Measurements from ENCODE around the gene TFB1M.
A peak's percentile ranks its signal among the peaks of the same experiment; 100 is the strongest.

The TFB1M gene

DNA sequence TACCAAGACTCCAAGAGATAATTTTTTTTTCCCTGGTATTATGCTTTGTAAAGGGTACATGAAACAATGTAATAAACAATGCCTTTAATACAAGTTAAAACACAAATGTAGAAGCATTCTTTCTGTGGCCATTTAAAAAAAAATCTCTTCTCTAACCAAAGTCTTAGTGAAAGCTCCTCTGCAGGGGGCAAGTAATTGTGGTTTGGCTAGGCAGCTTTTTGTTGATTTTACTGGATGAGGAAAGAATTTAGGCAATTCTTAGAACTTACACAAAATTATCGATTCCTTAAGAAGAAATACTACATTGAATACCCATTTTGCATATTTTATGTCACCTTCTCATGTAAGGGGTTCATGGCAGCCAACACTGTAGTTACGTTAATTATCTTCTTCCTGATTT is 12.4 kb downstream of the TFB1M start:
- DNase-seq (ENCODE audit: low read depth) = peak; percentile 36

DNA sequence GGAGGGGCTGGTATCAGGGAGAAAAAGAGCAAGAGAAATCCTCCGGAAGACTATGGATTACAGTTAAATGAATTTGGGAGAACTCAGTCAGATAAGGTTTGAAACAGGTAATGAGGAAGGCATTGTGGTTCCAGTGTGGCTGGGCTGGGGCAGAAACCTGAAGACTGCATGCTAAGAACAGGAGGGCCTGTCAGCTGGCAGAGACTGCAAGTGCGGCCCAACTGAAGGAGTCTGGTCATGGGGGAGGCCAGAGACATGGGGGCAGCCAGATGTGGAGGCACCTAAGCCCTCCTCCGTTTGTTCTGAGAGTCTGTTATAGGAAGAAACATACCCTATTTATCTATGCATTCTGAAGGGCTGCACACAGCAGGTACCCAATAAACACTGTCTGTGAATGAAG is 16.6 kb downstream of the TFB1M start:
- DNase-seq (ENCODE audit: low read depth) = no peak

GRCh38 chr6:155292711-155293110 is 21.6 kb downstream of the TFB1M start:
- no peak for DNase-seq (ENCODE audit: low read depth)

- no peak for DNase-seq (ENCODE audit: low read depth)
Observed at GRCh38 chr6:155291291-155291690, 23.0 kb downstream of the TFB1M start.

DNA sequence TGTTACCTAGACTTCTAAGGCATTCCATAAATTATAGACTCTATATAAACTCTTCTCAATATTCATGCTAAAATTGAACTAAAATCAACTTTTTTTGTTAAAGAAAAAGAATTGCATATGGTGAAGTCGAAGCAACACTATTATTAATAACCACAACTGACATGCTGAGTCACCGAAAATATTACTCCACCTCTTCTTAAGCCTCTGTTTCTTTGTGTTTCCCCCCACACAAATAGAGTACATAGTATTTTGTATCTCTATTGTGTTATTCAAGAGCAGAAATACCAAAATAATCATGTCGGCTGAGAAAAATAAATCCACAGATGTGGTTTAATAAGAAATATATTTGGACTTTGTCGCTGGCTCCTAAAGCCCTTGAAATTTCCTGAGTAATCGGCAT is 23.8 kb downstream of the TFB1M start:
- DNase-seq (ENCODE audit: low read depth) = peak; percentile 84

GRCh38 chr6:155287762-155288161 is 26.5 kb downstream of the TFB1M start:
- DNase-seq (ENCODE audit: low read depth) = peak; percentile 27

DNA sequence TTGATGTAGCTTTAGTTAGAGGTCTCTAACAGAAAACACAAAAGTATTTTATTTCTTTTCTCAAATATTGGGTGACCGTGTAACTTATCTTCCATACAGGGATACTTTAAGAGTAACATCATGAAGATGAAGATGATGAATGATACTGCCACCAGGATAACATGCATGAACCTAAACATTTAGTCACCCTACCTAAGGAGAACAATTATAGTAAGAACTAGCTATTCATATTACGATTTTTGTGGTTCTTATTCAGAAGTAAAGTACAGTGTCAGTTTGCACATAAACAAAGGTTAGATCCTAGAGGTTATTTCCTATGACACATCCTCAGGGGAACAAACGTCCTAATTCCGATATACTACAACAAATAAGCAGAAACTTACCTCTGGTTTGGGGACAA is 29.5 kb downstream of the TFB1M start:
- no peak for DNase-seq (ENCODE audit: low read depth)

DNA sequence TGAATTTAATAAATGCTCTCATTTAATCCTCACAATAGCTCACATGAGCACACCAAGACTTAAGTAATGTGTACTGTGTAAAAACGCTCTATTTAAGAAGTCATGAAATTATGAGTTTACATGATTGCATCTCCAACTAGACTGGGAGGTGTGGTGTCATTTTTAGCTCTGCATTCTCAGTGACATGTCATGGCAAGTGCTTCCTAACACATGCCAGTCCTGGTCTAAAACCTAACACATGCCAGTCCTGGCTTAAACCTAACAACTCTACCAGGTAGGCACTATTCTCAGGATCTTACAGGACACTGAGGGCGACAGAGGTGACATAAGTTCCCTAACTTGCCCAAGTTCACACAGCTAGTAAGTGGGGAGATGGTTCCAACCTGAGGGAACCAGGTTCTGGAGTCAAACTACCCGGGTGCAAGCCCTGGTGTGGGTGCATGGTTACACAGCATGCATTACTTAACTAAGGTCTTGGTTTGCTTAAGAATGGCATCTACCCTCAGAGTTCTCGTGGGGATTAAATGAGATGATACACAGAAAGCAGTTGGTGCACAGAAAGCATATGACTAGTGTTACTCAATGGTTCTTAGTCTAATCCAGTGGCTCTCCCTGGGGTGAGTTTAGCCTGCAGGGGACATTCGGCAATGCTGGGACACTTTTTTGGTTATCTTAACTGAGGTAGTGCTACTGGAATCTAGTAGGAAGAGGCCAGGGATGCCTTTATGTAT is 35.8 kb downstream of the TFB1M start:
- peak; percentile 58 for DNase-seq (ENCODE audit: low read depth)

DNA sequence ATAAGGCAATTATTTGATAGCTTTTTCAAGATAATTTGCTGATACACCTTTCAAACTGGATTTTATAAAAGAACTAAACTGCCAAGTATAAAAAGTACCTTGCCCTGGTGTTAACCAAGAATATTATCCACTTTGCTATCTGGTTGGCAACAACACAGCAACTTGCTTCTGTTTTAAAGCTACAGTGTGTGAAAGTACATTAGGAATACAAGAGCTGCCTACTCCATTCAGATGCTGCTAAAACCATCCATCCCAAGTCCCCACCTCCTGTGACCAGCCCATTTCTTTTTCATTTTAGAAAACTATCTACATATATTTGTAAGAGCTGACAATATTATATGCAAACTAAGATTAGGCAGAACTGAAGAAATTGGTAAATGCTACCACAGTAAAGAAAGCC is 37.6 kb downstream of the TFB1M start:
- DNase-seq (ENCODE audit: low read depth) = peak; percentile 22

- DNase-seq (ENCODE audit: low read depth) = peak; percentile 85
Observed at GRCh38 chr6:155275808-155276480, 38.3 kb downstream of the TFB1M start.

GRCh38 chr6:155274533-155274932 is 39.8 kb downstream of the TFB1M start:
- DNase-seq (ENCODE audit: low read depth) = peak; percentile 65

DNA sequence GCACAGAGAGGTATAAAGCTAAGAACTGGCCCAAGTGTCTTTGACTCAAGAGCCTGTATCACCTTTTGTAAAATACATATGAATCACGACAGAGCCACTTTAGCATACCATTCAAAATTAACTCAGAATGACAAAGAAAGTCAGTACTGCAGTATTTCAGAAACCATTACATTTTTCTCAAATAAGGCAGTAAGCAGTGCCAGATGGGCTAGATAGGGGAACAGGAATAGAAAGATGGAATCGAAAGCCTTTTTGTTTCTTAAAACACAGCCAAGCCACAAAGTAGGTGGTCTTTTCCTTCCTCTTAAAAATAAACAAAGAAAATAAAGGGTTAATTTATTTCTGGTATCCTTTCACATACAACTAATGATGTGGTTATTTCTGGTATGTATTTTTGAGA is 40.2 kb downstream of the TFB1M start:
- DNase-seq (ENCODE audit: low read depth) = no peak

GRCh38 chr6:155273431-155273830 is 40.9 kb downstream of the TFB1M start:
- DNase-seq (ENCODE audit: low read depth) = peak; percentile 97

GRCh38 chr6:155272353-155273232 is 41.7 kb downstream of the TFB1M start:
- DNase-seq (ENCODE audit: low read depth) = peak; percentile 49

DNA sequence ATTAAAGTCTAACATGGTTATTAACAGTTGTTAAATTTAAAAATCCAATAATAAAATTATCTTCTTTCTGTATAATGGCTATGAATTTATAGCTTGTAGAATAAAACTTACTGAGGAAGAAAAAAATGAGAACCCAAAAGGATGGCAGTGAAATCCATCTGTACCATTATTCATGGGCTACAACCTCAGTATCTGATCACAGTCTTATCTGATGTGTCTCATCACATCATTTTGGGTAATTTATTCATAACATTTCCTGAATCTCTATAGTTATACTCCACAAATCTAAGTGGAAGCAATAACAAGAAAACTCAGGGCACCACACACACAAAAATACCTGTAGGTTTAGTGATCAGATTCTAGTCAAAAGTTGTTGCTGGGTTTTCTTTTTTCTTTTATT is 43.1 kb downstream of the TFB1M start:
- no peak for DNase-seq (ENCODE audit: low read depth)

- no peak for DNase-seq (ENCODE audit: low read depth)
Observed at GRCh38 chr6:155270561-155271091, 43.7 kb downstream of the TFB1M start.

DNA sequence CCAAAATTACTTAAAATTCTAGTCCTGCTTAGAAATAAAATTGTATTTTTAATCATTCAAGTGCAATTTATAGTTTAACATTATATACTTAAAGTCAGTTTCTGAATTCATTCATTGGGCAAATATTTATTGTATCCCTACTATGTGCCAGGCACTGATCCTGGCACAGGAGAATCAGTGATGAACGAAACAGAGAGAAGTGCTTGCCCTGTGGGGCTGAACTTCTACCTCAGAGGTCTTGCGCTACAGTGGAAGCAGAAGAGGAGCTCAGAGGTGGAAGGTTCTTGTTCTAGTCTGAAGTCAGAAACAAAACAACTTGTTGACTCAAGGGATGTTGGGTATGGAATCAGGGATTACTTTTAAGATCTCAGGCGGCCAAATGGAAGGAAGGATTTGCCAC is 44.5 kb downstream of the TFB1M start:
- DNase-seq (ENCODE audit: low read depth) = no peak

GRCh38 chr6:155268088-155268867 is 46.0 kb downstream of the TFB1M start:
- peak; percentile 82 for DNase-seq (ENCODE audit: low read depth)

GRCh38 chr6:155267411-155267810 is 46.9 kb downstream of the TFB1M start:
- no peak for DNase-seq (ENCODE audit: low read depth)

- no peak for DNase-seq (ENCODE audit: low read depth)
Observed at GRCh38 chr6:155265843-155266535, 48.3 kb downstream of the TFB1M start.

DNA sequence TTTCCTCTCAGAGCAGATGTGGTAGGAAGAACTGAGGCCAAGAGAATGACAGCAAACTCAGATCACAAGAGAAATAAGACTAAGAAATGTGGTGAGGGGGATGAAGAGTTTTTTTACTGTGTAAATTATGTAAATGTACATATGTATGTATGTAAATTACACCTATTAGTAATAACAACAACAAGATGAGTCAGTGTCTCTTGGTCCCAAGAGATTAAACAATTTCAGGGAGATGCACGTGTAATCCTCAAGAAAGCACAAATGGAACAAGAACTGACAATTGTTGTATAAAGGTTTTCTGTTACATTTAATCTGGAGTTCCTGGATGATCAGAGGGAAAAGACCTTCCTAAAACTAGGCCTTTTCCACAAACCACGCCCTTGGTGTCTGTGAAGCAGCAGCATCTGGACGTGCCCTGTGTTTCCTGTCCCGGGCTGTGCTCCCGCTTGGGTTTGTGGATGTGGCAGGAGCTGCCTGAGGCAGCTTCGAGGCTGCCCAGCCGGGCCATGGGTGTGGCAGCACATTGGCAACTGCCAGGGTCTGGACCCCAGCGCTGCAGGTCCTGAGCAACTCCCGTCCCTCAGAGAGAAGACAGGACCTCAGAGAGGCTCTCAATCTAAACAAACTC is 49.5 kb downstream of the TFB1M start:
- no peak for DNase-seq (ENCODE audit: low read depth)

Data from amniotic epithelial cell (primary cell).